Smooth muscle cell (in vitro differentiated cells): ENCODE measurements around the gene CA6. TPM values are rescaled to one million over a fixed set of nuclear protein-coding genes. Genes with fewer than 3 reads are reported as not detected.

Experiments used
- DNase-seq: peaks from one replicate; lab custom pipeline; 2025; ENCODE audit not compliant: unreplicated experiment; lab: John Stamatoyannopoulos, UW
- H2AFZ ChIP-seq: fragments of 200-600 bp; sonication (generic); 2 replicates; pipeline ENCODE4 v1.6.0; 2016; ENCODE audit warnings: antibody characterized with exemption, low read depth, mild to moderate bottlenecking
- H3F3A ChIP-seq: fragments of 200-600 bp; sonication (generic); 2 replicates; pipeline ENCODE4 v1.6.0; 2017; ENCODE audit warnings: antibody characterized with exemption, low read depth
- H3K27ac ChIP-seq: fragments of 200-600 bp; sonication (generic); 2 replicates; pipeline ENCODE4 v1.5.1; 2016; ENCODE audit warnings: low read depth, mild to moderate bottlenecking
- H3K27me3 ChIP-seq: fragments of 200-600 bp; sonication (generic); 2 replicates; pipeline ENCODE4 v1.6.1; 2016; ENCODE audit warnings: low read depth, mild to moderate bottlenecking
- H3K36me3 ChIP-seq: fragments of 200-600 bp; sonication (generic); 2 replicates; pipeline ENCODE4 v1.5.1; 2016; ENCODE audit warnings: low read depth
- H3K4me1 ChIP-seq: fragments of 200-600 bp; sonication (generic); 2 replicates; pipeline ENCODE4 v1.5.1; 2016; ENCODE audit warnings: low read depth
- H3K4me2 ChIP-seq: fragments of 200-600 bp; sonication (generic); 2 replicates; pipeline ENCODE4 v1.6.0; 2016; ENCODE audit warnings: mild to moderate bottlenecking
- H3K4me3 ChIP-seq: fragments of 200-600 bp; sonication (generic); 2 replicates; pipeline ENCODE4 v1.5.1; 2016; ENCODE audit warnings: mild to moderate bottlenecking
- H3K79me2 ChIP-seq: fragments of 200-600 bp; sonication (generic); 2 replicates; pipeline ENCODE4 v1.6.0; 2016; ENCODE audit warnings: low read depth, mild to moderate bottlenecking
- H3K9ac ChIP-seq: fragments of 200-600 bp; sonication (generic); 2 replicates; pipeline ENCODE4 v1.6.0; 2016; ENCODE audit warnings: low read depth
- H3K9me3 ChIP-seq: fragments of 200-600 bp; sonication (generic); replicated peaks from 2 replicates; pipeline ENCODE4 v1.5.1; 2016; ENCODE audit warnings: low read depth
- H4K20me1 ChIP-seq: fragments of 200-600 bp; sonication (generic); 2 replicates; pipeline ENCODE4 v1.6.0; 2016; ENCODE audit warnings: low read depth
- WGBS: methylation state at CpG from one replicate; pipeline ENCODE4 v1.1.7; 2016; ENCODE audit warnings: low lambda C conversion rate; 5-methylcytosine and 5-hydroxymethylcytosine counted together
- polyA plus RNA-seq: library from polyadenylated mRNA; unstranded; fragments of >200 nt; fragmentation: Nextera tagmentation; extraction: Ambion mirVana; gene quantifications from 2 replicates; pipeline ENCODE4 v1.2.1, GENCODE V29; 2016
- total RNA-seq: library from RNA; depleted of rRNA; stranded (reverse); fragments of >200 nt; gene quantifications from 2 replicates; pipeline ENCODE4 v1.2.3, GENCODE V29; 2014
- TF ChIP-seq, protein P1 (sequence below): fragments of 200-600 bp; sonication (generic); IDR thresholded peaks from 2 replicates; pipeline ENCODE4 v1.5.1; 2017; ENCODE audit warnings: borderline replicate concordance, mild to moderate bottlenecking, antibody characterized with exemption; ENCODE audit not compliant: insufficient read depth, poor library complexity, severe bottlenecking

CA6 gene
- total and polyA plus RNA-seq, 2 experiments from 2014 or later, result not detected

DNA sequence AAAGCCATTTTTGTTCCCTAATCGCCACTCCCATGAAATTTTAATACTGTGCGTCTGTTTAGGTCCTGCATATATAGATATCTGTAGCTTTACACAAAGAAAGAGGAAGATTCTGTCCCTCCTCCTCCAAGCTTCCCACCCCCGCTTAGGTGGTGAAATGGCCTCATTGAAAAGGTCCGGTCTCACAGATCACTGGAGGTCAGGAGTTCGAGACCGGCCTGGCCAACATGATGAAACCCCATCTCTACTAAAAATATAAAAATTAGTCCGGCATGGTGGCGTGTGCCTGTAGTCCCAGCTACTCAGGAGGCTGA lies 59.7 kb downstream of the CA6 start:
- no peak overlapping the region for H3K4me2 ChIP-seq
- no peaks in the 10 kb centered on the region for H4K20me1 ChIP-seq
- no peaks in the 10 kb centered on the region for H3K27me3 ChIP-seq
- no peak overlapping the region for H2AFZ ChIP-seq
- H3K36me3 ChIP-seq, result no peaks in the 10 kb centered on the region
- WGBS, result 65% methylated on average over 8 of the region's 8 CpGs
- H3K9me3 ChIP-seq, result no peaks in the 10 kb centered on the region
- peaks cover 4% of the 10 kb centered on the region for H3K4me1 ChIP-seq
- H3K9ac ChIP-seq, result no peak overlapping the region
- no peaks in the 10 kb centered on the region for H3F3A ChIP-seq
- DNase-seq, result no peak
- no peaks in the 10 kb centered on the region for H3K79me2 ChIP-seq
- no peak overlapping the region for H3K4me3 ChIP-seq
- TF ChIP-seq, protein P1, sequence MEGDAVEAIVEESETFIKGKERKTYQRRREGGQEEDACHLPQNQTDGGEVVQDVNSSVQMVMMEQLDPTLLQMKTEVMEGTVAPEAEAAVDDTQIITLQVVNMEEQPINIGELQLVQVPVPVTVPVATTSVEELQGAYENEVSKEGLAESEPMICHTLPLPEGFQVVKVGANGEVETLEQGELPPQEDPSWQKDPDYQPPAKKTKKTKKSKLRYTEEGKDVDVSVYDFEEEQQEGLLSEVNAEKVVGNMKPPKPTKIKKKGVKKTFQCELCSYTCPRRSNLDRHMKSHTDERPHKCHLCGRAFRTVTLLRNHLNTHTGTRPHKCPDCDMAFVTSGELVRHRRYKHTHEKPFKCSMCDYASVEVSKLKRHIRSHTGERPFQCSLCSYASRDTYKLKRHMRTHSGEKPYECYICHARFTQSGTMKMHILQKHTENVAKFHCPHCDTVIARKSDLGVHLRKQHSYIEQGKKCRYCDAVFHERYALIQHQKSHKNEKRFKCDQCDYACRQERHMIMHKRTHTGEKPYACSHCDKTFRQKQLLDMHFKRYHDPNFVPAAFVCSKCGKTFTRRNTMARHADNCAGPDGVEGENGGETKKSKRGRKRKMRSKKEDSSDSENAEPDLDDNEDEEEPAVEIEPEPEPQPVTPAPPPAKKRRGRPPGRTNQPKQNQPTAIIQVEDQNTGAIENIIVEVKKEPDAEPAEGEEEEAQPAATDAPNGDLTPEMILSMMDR, result no peak
- H3K27ac ChIP-seq, result no peak overlapping the region

DNA sequence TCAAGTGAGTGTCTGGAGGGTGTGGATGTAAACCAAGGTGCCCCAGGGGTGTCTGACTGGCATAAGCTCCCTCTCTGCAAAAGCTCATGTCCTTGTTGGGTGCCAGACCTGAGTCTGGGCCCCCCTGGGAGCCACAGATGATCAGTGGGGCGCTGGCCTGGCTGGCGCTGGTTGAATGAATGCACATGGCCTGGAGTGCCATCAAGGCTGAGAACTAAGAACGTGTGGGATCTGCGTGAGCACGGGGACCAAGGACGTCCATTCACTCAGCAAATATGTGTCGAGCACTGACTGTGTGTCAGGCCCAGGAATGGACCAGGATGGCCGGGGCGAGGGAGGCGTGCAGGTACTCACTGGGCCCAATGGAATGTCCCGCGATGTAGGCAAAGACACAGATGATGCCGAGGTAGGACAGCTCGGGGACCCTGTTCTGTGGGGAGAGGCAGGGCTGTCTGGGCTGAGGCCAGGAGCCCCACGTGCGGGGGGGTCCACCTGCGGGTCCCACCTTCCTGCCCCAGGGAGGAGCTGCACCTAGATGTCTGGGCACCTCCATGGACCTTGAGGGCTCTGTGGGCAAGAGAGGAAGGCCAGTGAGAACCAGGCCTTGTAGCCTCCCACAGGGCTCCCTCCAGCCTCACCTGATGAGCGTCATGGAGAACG lies 61.4 kb downstream of the CA6 start:
- Histone ChIP-seq H3K4me2 (no peak overlapping the region), H2AFZ (no peak overlapping the region), H3K4me1 (peaks cover 1% of the 10 kb centered on the region), H3K4me3 (no peak overlapping the region), H3F3A (no peaks in the 10 kb centered on the region), H3K36me3 (no peaks in the 10 kb centered on the region), H3K9me3 (no peaks in the 10 kb centered on the region), H3K27ac (no peak overlapping the region), H3K79me2 (no peaks in the 10 kb centered on the region), H3K27me3 (no peaks in the 10 kb centered on the region), H4K20me1 (no peaks in the 10 kb centered on the region), H3K9ac (no peak overlapping the region)
- 97% methylated on average over 19 of the region's 19 CpGs for WGBS
- no peak for DNase-seq
- TF ChIP-seq, protein P1, result no peak

DNA sequence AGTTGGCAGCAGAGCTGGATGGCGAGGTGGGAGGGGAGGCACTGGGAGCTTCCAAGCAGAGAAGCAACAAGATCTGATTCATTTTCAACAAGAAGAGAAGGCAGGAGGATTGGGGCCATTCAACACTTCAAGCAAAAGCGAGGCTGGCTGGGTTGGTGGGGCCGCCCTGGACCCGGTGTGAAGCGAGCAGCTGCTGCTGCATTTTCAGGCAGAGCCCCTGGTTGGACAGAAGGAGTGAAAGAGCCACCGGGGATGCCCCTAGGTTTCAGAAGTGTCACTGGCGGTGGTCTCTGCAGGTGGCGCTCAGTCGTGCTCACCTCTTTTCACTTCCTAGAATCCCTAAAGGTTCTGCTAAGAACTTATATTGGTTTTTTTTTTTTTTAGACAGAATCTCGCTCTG lies 62.6 kb downstream of the CA6 start:
- H3K27ac ChIP-seq, result no peak overlapping the region
- WGBS, result 84% methylated on average over 10 of the region's 10 CpGs
- no peak overlapping the region for H3K4me3 ChIP-seq
- H3K27me3 ChIP-seq, result no peaks in the 10 kb centered on the region
- no peak overlapping the region for H2AFZ ChIP-seq
- H3K9ac ChIP-seq, result no peak overlapping the region
- H3K9me3 ChIP-seq, result no peaks in the 10 kb centered on the region
- no peaks in the 10 kb centered on the region for H3K36me3 ChIP-seq
- H3F3A ChIP-seq, result no peaks in the 10 kb centered on the region
- H3K4me1 ChIP-seq, result no peaks in the 10 kb centered on the region
- no peak overlapping the region for H3K4me2 ChIP-seq
- TF ChIP-seq, protein P1, result no peak
- no peaks in the 10 kb centered on the region for H4K20me1 ChIP-seq
- H3K79me2 ChIP-seq, result no peaks in the 10 kb centered on the region
- no peak for DNase-seq
